ENCODE results near the gene AGAP1. TPM values are rescaled to one million over a fixed set of nuclear protein-coding genes. Genes with fewer than 3 reads are reported as not detected.
A peak's percentile ranks its signal among the peaks of the same experiment; 100 is the strongest.

Gene AGAP1
- total RNA-seq, 1 experiment from 2014 or later = 25.8 TPM

- Histone ChIP-seq H4K5ac (ENCODE audit: insufficient read length, low read depth, low read length) (no peak overlapping the region), H3K18ac (ENCODE audit: insufficient read length, low read depth, low read length) (no peak overlapping the region), H3K27ac (ENCODE audit: insufficient read length, low read depth, low read length) (no peak overlapping the region), H2AFZ (ENCODE audit: low read length) (no peak overlapping the region), H3K9ac (ENCODE audit: extremely low read depth, insufficient read length, low read length) (no peak overlapping the region), H3K4me2 (ENCODE audit: insufficient read depth, insufficient read length, low read length) (no peak overlapping the region), H4K8ac (replicated peaks; ENCODE audit: insufficient read length, low read depth, low read length) (no peak overlapping the region), H3K4ac (ENCODE audit: low read depth, low read length) (no peak overlapping the region), H3K27me3 (ENCODE audit: insufficient read depth, low read length) (no peaks in the 10 kb centered on the region), H3K23me2 (ENCODE audit: insufficient read length, low read depth, low read length, poor library complexity, severe bottlenecking) (no peaks in the 10 kb centered on the region), H2BK20ac (ENCODE audit: low read depth, low read length, poor library complexity, severe bottlenecking) (no peak overlapping the region), H2BK15ac (ENCODE audit: low read depth, low read length) (no peak overlapping the region), H3T11ph (ENCODE audit: low read length) (no peak overlapping the region), H4K91ac (ENCODE audit: insufficient read length, low read depth, low read length) (no peak overlapping the region), H2BK120ac (ENCODE audit: low read depth, low read length, poor library complexity, severe bottlenecking) (no peak overlapping the region), H2AK5ac (ENCODE audit: insufficient read length, low read length) (no peak overlapping the region), H3K23ac (ENCODE audit: insufficient read length, low read depth, low read length) (no peak overlapping the region), H3K79me2 (ENCODE audit: insufficient read depth, low read length) (no peaks in the 10 kb centered on the region), H3K9me3 (ENCODE audit: control insufficient read depth, low read depth, low read length) (no peaks in the 10 kb centered on the region), H3K4me1 (ENCODE audit: insufficient read depth, low read length) (no peaks in the 10 kb centered on the region; the same call in 1 of the 2 replicates), H2BK5ac (ENCODE audit: insufficient read length, low read length) (no peak overlapping the region), H3K56ac (ENCODE audit: insufficient read length, low read depth, low read length) (no peak overlapping the region), H4K20me1 (ENCODE audit: control insufficient read depth, insufficient read depth, insufficient read length) (no peaks in the 10 kb centered on the region), H2BK12ac (ENCODE audit: insufficient read length, low read depth, low read length) (no peak overlapping the region), H3K14ac (ENCODE audit: insufficient read depth, low read length) (no peak overlapping the region), H3K79me1 (ENCODE audit: insufficient read depth, low read depth, low read length, poor library complexity, severe bottlenecking) (no peaks in the 10 kb centered on the region)
- H3K4me3 Mint-ChIP-seq = no peak overlapping the region
- no peaks in the 10 kb centered on the region for H3K9me3 Mint-ChIP-seq
- H3K36me3 Mint-ChIP-seq (ENCODE audit: insufficient read depth in 1 of 3, low read depth in 3 of 3) = peaks cover 5 to 10% (median 9%) of the 10 kb centered on the region in 3 experiments
- no peak for TF ChIP-seq CTCF (conservative IDR thresholded peaks at IDR 0.05)
- peak overlapping the region in 1 of 3 experiments; percentile 40; a peak in 1 of 7 replicates for H3K27ac Mint-ChIP-seq
- WGBS (ENCODE audit: extremely low coverage, insufficient read length, low lambda C conversion rate) = no CpG with 5 or more reads among the region's 19 CpGs
- H3K4me1 Mint-ChIP-seq = peaks cover 15 to 18% of the 10 kb centered on the region in 2 experiments
- H3K27me3 Mint-ChIP-seq (ENCODE audit: low read depth) = peaks cover 20% of the 10 kb centered on the region
- DNase-seq = no peak
Observed at GRCh38 chr2:236123716-236124115, 629.9 kb downstream of the AGAP1 start.

Data from H9 (cell line).